Measurements from ENCODE around the gene XYLB. TPM values are rescaled to one million over a fixed set of nuclear protein-coding genes. Genes with fewer than 3 reads are reported as not detected.

XYLB gene
- polyA plus RNA-seq, 1 of the 3 experiments (the other 2 are of a cell fraction), result 2.7 TPM

DNA sequence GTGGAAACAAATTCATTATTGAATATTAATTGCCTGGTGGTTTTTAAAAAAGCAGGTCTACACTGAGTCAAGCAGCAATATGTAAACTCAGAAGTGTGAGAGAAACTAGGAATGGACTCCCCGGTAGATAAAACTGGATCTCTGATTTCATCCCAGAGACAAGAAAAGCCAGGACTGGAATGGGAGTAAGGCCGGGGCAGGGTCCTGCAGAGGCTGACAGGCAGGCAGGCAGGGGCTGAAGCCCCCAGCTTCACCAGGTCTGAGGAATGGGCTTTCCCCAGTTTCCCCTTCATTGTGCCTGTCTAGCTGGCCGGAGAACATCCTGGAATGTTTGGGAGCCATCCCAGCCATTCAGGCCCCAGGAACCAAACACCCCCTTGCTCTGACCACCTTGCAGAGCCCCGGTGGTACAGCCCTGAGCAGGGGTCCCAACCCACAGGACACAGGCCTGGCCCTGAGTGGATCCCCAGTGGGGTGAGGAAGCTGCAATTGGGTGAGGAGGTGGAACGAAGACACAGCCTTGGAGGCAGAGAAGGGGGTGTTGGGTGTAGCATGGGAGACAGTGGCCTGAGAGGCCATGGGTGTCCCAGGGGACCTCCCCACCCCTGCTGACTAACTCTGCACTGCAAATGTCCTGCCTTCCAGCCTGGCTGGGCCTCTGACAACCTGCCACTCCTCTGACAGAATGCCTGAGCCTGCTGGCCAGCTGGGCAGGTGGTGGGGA is 31.7 kb upstream of the XYLB start (continued):
- TF ChIP-seq, protein P1, sequence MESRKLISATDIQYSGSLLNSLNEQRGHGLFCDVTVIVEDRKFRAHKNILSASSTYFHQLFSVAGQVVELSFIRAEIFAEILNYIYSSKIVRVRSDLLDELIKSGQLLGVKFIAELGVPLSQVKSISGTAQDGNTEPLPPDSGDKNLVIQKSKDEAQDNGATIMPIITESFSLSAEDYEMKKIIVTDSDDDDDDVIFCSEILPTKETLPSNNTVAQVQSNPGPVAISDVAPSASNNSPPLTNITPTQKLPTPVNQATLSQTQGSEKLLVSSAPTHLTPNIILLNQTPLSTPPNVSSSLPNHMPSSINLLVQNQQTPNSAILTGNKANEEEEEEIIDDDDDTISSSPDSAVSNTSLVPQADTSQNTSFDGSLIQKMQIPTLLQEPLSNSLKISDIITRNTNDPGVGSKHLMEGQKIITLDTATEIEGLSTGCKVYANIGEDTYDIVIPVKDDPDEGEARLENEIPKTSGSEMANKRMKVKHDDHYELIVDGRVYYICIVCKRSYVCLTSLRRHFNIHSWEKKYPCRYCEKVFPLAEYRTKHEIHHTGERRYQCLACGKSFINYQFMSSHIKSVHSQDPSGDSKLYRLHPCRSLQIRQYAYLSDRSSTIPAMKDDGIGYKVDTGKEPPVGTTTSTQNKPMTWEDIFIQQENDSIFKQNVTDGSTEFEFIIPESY (IDR thresholded peaks at IDR 0.05; ENCODE audit: borderline replicate concordance, low read depth), result no peak
- TF ChIP-seq EP300 (IDR thresholded peaks at IDR 0.05; ENCODE audit: borderline replicate concordance in 1 of 2, low read depth in 1 of 2, low read length in 1 of 2), result no peak

DNA sequence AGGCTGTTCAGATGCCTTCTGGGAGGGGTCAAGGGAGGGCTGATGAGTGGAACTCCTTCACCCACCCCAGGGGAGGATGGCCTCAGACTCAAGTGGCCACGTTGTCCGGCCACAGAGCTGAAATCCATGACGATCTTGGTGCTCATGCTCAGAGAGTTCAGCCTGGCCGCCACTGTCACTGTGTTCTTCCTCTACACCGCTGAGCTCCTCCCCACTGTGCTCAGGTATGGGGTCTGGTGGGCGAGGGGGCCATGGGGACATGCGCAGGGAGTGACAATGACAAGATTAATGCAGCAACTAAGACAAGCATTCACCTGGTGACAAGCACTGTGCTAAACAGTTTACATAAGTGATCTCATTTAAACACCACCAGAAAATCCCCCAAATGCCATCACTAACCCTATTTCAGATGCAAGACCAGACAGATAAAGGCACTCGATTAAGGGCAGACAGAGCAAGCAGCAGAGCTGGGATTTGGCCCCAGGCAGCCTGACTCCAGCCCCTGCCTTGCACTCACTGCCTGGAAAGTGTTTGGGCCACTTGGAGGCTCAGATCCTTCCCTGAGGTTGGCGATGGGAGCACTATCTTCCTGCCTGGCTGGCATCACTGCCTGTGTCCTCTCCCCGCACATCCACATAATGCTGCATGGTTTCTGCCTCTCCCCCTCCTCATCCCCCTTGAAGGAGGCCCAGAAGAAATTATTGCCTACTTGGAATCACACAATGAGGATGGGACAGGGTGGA is 30.9 kb upstream of the XYLB start:
- Histone ChIP-seq H3K36me3 (replicated peaks in 1 of 2; ENCODE audit: control insufficient read depth in 1 of 2, insufficient read depth in 2 of 2, low read length in 1 of 2) (no peaks in the 10 kb centered on the region), H3K9me2 (no peaks in the 10 kb centered on the region), H3K4me2 (no peak overlapping the region), H3K4me3 (ENCODE audit: low read depth in 2 of 2, low read length in 1 of 2) (no peak overlapping the region), H2AFZ (ENCODE audit: low read depth) (no peak overlapping the region), H3K27me3 (ENCODE audit: insufficient read depth) (no peaks in the 10 kb centered on the region; the same call in 1 of the 2 replicates), H4K20me1 (ENCODE audit: insufficient read depth) (no peaks in the 10 kb centered on the region), H3F3A (replicated peaks; ENCODE audit: insufficient read depth) (no peaks in the 10 kb centered on the region), H3K4me1 (ENCODE audit: control insufficient read depth in 1 of 2, insufficient read depth in 2 of 2, low read depth in 1 of 2, low read length in 1 of 2) (peaks cover 0 to 22% of the 10 kb centered on the region in 2 experiments; a peak in 1 of 4 replicates), H3K27ac (ENCODE audit: low read depth in 2 of 2, low read length in 1 of 2) (no peak overlapping the region), H3K9ac (no peak overlapping the region), H3K79me2 (ENCODE audit: insufficient read depth) (no peaks in the 10 kb centered on the region), H3K9me3 (no peaks in the 10 kb centered on the region)
- DNase-seq, result no peak
- TF ChIP-seq SIN3A (IDR thresholded peaks at IDR 0.05; ENCODE audit: borderline replicate concordance, low read depth, low read length), result no peak
- TF ChIP-seq, protein P2, sequence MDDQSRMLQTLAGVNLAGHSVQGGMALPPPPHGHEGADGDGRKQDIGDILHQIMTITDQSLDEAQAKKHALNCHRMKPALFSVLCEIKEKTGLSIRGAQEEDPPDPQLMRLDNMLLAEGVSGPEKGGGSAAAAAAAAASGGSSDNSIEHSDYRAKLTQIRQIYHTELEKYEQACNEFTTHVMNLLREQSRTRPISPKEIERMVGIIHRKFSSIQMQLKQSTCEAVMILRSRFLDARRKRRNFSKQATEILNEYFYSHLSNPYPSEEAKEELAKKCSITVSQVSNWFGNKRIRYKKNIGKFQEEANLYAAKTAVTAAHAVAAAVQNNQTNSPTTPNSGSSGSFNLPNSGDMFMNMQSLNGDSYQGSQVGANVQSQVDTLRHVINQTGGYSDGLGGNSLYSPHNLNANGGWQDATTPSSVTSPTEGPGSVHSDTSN (IDR thresholded peaks at IDR 0.05), result no peak
- no peak for TF ChIP-seq RFX5 (IDR thresholded peaks at IDR 0.05; ENCODE audit: low read length)
- WGBS (ENCODE audit: low lambda C conversion rate), result 62% methylated on average over 10 of the region's 10 CpGs
- ChIA-PET POLR2A (no interaction called here), CTCF (interaction anchor here (0.8 to 3.5 kb wide), 4 partner anchors 13 to 164 kb away, joined by 3 to 15 read pairs (median 3); partner anchors contain the start of gene XYLB)

DNA sequence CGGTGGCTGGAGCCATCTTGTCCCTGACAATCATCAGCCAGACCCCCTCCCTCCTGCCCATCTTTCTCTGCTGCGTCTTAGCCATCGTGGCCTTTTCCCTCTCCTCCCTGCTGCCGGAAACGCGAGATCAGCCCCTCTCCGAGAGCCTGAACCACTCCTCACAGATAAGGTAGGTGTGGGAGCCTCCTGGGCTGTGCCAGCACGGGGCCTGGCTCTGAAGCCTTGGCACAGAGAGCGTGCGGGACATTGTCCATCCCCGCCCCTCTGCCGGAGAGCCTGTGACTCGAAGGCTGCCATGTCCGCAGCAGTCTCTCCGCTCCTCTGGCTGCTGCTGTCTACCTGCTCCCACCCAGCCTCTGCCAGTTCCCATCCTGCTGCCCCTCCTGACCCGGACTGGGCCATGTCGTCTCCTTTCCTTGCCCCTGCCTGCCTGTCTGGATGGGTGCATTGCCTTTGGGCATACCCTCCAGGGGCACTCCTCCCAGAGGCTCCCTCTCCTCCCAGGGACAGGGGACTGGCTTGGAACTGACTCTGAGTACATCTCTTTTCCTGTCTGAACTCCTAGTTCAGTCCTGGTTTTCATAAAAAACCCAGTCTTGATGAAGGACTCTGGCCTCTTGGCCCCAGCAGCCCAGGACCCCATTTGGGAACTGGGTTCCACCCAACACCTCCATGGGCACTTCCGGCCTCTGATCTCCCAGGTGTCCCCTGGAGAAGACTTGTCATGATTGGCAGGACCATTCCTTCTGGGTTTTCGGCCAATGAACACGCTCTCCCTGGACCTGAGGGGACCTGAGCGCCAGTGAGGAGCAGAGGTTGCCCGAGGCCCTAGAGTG is 30.0 kb upstream of the XYLB start:
- Histone ChIP-seq H3K4me3 (ENCODE audit: low read depth in 2 of 2, low read length in 1 of 2) (no peak overlapping the region), H3K9ac (no peak overlapping the region), H4K20me1 (ENCODE audit: insufficient read depth) (no peaks in the 10 kb centered on the region), H3K36me3 (replicated peaks in 1 of 2; ENCODE audit: control insufficient read depth in 1 of 2, insufficient read depth in 2 of 2, low read length in 1 of 2) (no peaks in the 10 kb centered on the region), H3F3A (replicated peaks; ENCODE audit: insufficient read depth) (no peaks in the 10 kb centered on the region), H3K4me2 (no peak overlapping the region), H3K27ac (ENCODE audit: low read depth in 2 of 2, low read length in 1 of 2) (no peak overlapping the region), H3K9me3 (no peaks in the 10 kb centered on the region), H3K27me3 (ENCODE audit: insufficient read depth) (no peaks in the 10 kb centered on the region), H3K79me2 (ENCODE audit: insufficient read depth) (no peaks in the 10 kb centered on the region), H2AFZ (ENCODE audit: low read depth) (no peak overlapping the region), H3K9me2 (no peaks in the 10 kb centered on the region), H3K4me1 (ENCODE audit: control insufficient read depth in 1 of 2, insufficient read depth in 2 of 2, low read depth in 1 of 2, low read length in 1 of 2) (peaks cover 0 to 22% of the 10 kb centered on the region in 2 experiments; a peak in 1 of 4 replicates)
- WGBS (ENCODE audit: low lambda C conversion rate), result 80% methylated on average over 18 of the region's 22 CpGs
- ChIA-PET CTCF (no interaction called here), POLR2A (no interaction called here)
- no peak for TF ChIP-seq POLR2AphosphoS5 (IDR thresholded peaks at IDR 0.05; ENCODE audit: low read depth, low read length)
- TF ChIP-seq FOSL2 (IDR thresholded peaks at IDR 0.05; ENCODE audit: borderline replicate concordance, low read depth), result no peak
- TF ChIP-seq, protein P3, sequence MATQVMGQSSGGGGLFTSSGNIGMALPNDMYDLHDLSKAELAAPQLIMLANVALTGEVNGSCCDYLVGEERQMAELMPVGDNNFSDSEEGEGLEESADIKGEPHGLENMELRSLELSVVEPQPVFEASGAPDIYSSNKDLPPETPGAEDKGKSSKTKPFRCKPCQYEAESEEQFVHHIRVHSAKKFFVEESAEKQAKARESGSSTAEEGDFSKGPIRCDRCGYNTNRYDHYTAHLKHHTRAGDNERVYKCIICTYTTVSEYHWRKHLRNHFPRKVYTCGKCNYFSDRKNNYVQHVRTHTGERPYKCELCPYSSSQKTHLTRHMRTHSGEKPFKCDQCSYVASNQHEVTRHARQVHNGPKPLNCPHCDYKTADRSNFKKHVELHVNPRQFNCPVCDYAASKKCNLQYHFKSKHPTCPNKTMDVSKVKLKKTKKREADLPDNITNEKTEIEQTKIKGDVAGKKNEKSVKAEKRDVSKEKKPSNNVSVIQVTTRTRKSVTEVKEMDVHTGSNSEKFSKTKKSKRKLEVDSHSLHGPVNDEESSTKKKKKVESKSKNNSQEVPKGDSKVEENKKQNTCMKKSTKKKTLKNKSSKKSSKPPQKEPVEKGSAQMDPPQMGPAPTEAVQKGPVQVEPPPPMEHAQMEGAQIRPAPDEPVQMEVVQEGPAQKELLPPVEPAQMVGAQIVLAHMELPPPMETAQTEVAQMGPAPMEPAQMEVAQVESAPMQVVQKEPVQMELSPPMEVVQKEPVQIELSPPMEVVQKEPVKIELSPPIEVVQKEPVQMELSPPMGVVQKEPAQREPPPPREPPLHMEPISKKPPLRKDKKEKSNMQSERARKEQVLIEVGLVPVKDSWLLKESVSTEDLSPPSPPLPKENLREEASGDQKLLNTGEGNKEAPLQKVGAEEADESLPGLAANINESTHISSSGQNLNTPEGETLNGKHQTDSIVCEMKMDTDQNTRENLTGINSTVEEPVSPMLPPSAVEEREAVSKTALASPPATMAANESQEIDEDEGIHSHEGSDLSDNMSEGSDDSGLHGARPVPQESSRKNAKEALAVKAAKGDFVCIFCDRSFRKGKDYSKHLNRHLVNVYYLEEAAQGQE (IDR thresholded peaks at IDR 0.05; ENCODE audit: low read depth, low read length), result no peak
- no peak for DNase-seq
